Neural cell (in vitro differentiated cells): ENCODE data around the gene TMA7B. TPM values are rescaled to one million over a fixed set of nuclear protein-coding genes. Genes with fewer than 3 reads are reported as not detected.

Experiments used
- H2AFZ ChIP-seq: fragments of 200-600, 300-800 bp; sonication (generic), shearing (Covaris generic); 2 replicates; pipeline ENCODE4 v1.6.0; 2014; ENCODE audit warnings: low read depth, mild to moderate bottlenecking, antibody characterized with exemption, low read length, moderate library complexity
- H3F3A ChIP-seq: fragments of 200-600 bp; shearing (Covaris generic); 2 replicates; pipeline ENCODE4 v1.6.1; 2016; ENCODE audit warnings: mild to moderate bottlenecking, moderate library complexity, mixed read lengths, antibody characterized with exemption, low read length; ENCODE audit not compliant: insufficient read depth, poor library complexity, severe bottlenecking
- H3K27ac ChIP-seq: fragments of 200-600, 300-800 bp; sonication (generic), shearing (Covaris generic); 2 replicates; pipeline ENCODE4 v1.5.1; 2014; ENCODE audit warnings: mild to moderate bottlenecking, low read length, moderate library complexity
- H3K27me3 ChIP-seq: fragments of 300-800, 200-600 bp; sonication (generic), shearing (Covaris generic); 2 replicates; pipeline ENCODE4 v1.6.0; 2014; ENCODE audit warnings: mild to moderate bottlenecking, low read depth, low read length, moderate library complexity; ENCODE audit not compliant: insufficient read depth
- H3K36me3 ChIP-seq: fragments of 300-800, 200-600 bp; sonication (generic), shearing (Covaris generic); 2 replicates; pipeline ENCODE4 v1.5.1; 2014; ENCODE audit warnings: mild to moderate bottlenecking, antibody characterized with exemption, low read length, moderate library complexity; ENCODE audit not compliant: insufficient read depth
- H3K4me2 ChIP-seq: fragments of 300-800, 200-600 bp; sonication (generic), shearing (Covaris generic); 2 replicates; pipeline ENCODE4 v1.6.0; 2014; ENCODE audit warnings: mild to moderate bottlenecking, low read length
- H3K4me3 ChIP-seq: fragments of 300-800, 200-600 bp; sonication (generic), shearing (Covaris generic); 2 replicates; pipeline ENCODE4 v1.5.1; 2014; ENCODE audit warnings: mild to moderate bottlenecking, low read length, moderate library complexity
- H3K79me2 ChIP-seq: fragments of 200-600 bp; shearing (Covaris generic); replicated peaks from 2 replicates; pipeline ENCODE4 v1.6.0; 2014; ENCODE audit warnings: mild to moderate bottlenecking, low read length, moderate library complexity; ENCODE audit not compliant: insufficient read depth
- H3K9ac ChIP-seq: fragments of 300-800, 200-600 bp; sonication (generic), shearing (Covaris generic); 2 replicates; pipeline ENCODE4 v1.6.1; 2016; ENCODE audit warnings: mild to moderate bottlenecking, low read length, mixed read lengths
- H3K9me2 ChIP-seq: fragments of 200-600 bp; shearing (Covaris generic); 2 replicates; pipeline ENCODE4 v1.6.1; 2016; ENCODE audit warnings: mild to moderate bottlenecking, low read length, mixed read lengths; ENCODE audit not compliant: insufficient read depth
- H3K9me3 ChIP-seq: fragments of 200-600, 300-800 bp; sonication (generic), shearing (Covaris generic); 2 replicates; pipeline ENCODE4 v1.6.1; 2016; ENCODE audit warnings: mild to moderate bottlenecking, mixed run types, low read length, moderate library complexity, mixed read lengths
- H4K20me1 ChIP-seq: fragments of 200-600 bp; shearing (Covaris generic); 2 replicates; pipeline ENCODE4 v1.6.1; 2016; ENCODE audit warnings: mild to moderate bottlenecking, mixed run types; ENCODE audit not compliant: insufficient read depth
- CTCF ChIP-seq: fragments of 450-650 bp; IDR thresholded peaks from 2 replicates; pipeline ENCODE4 v1.5.1; 2014; ENCODE audit warnings: antibody characterized with exemption, mild to moderate bottlenecking, moderate library complexity; ENCODE audit not compliant: poor library complexity, severe bottlenecking
- EP300 ChIP-seq: fragments of 450-650 bp; conservative IDR thresholded peaks from 2 replicates; pipeline ENCODE4 v1.6.1; 2014; ENCODE audit warnings: antibody characterized with exemption, mild to moderate bottlenecking, moderate library complexity; ENCODE audit not compliant: poor library complexity, severe bottlenecking
- EZH2 ChIP-seq: fragments of 200-600, 300-800 bp; shearing (Covaris generic), sonication (generic); IDR thresholded peaks from 2 replicates; pipeline ENCODE4 v1.6.1; 2014; ENCODE audit warnings: antibody characterized with exemption, low read length, borderline replicate concordance, mild to moderate bottlenecking; ENCODE audit not compliant: insufficient read depth, poor library complexity, severe bottlenecking
- MXI1 ChIP-seq: fragments of 450-650 bp; conservative IDR thresholded peaks from 2 replicates; pipeline ENCODE4 v1.6.1; 2014; ENCODE audit warnings: antibody characterized with exemption, mild to moderate bottlenecking; ENCODE audit not compliant: poor library complexity, severe bottlenecking
- POLR2AphosphoS5 ChIP-seq: IDR thresholded peaks from 2 replicates; pipeline ENCODE4 v1.6.1; 2012
- RAD21 ChIP-seq: fragments of 450-650 bp; conservative IDR thresholded peaks from 2 replicates; pipeline ENCODE4 v1.6.1; 2014; ENCODE audit warnings: antibody characterized with exemption, mild to moderate bottlenecking, moderate library complexity
- SMC3 ChIP-seq: fragments of 450-650 bp; conservative IDR thresholded peaks from 2 replicates; pipeline ENCODE4 v1.6.1; 2014; ENCODE audit warnings: antibody characterized with exemption, mild to moderate bottlenecking, moderate library complexity; ENCODE audit not compliant: poor library complexity
- TAF1 ChIP-seq: IDR thresholded peaks from 2 replicates; pipeline ENCODE4 v1.6.1; 2012; ENCODE audit warnings: low read depth
- polyA plus RNA-seq: library from polyadenylated mRNA; depleted of rRNA; stranded (reverse); fragments of >200 nt; gene quantifications from 2 replicates; pipeline ENCODE4 v1.2.3, GENCODE V29; 2014
- TF ChIP-seq, protein P1 (sequence below): IDR thresholded peaks from 2 replicates; pipeline ENCODE4 v1.6.1; 2012; ENCODE audit warnings: borderline replicate concordance

TMA7B gene
- polyA plus RNA-seq, 1 donor from 2014 or later, result not detected

DNA sequence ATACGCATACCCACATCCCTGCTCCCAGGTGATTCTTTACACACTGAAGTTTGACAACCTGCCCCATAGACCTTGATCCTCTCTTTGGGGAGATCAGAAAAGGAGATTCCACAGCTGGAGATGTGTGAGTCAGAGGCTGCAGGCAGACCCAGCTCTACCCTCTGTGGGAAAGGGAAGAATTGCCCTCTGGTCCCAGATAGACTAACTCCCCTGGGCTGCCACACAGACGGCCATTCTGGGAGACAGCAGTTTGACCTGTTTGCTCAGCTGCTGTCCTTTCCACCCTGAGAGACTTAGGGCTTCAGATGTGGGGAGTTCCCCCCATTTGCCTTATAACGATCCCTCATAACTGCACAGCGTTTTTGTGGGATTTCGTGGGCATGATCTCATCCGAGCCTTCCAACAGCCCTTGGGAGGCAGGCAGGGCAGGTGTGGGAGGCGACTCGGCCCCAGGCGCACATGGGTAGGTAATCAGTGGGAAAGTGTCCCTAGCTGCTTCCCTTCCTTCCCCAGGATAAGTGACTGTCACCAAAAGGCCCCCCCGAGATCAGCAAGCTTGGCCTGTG, 48.6 kb downstream of the TMA7B start:
- TF ChIP-seq MXI1, result no peak
- no peak for TF ChIP-seq TAF1
- TF ChIP-seq EP300, result no peak
- TF ChIP-seq CTCF, result no peak
- TF ChIP-seq EZH2, result no peak
- TF ChIP-seq SMC3, result no peak
- TF ChIP-seq, protein P1, sequence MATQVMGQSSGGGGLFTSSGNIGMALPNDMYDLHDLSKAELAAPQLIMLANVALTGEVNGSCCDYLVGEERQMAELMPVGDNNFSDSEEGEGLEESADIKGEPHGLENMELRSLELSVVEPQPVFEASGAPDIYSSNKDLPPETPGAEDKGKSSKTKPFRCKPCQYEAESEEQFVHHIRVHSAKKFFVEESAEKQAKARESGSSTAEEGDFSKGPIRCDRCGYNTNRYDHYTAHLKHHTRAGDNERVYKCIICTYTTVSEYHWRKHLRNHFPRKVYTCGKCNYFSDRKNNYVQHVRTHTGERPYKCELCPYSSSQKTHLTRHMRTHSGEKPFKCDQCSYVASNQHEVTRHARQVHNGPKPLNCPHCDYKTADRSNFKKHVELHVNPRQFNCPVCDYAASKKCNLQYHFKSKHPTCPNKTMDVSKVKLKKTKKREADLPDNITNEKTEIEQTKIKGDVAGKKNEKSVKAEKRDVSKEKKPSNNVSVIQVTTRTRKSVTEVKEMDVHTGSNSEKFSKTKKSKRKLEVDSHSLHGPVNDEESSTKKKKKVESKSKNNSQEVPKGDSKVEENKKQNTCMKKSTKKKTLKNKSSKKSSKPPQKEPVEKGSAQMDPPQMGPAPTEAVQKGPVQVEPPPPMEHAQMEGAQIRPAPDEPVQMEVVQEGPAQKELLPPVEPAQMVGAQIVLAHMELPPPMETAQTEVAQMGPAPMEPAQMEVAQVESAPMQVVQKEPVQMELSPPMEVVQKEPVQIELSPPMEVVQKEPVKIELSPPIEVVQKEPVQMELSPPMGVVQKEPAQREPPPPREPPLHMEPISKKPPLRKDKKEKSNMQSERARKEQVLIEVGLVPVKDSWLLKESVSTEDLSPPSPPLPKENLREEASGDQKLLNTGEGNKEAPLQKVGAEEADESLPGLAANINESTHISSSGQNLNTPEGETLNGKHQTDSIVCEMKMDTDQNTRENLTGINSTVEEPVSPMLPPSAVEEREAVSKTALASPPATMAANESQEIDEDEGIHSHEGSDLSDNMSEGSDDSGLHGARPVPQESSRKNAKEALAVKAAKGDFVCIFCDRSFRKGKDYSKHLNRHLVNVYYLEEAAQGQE, result no peak
- no peak for TF ChIP-seq POLR2AphosphoS5
- no peak for TF ChIP-seq RAD21
- no peak overlapping the region for H3K4me3 ChIP-seq
- no peaks in the 10 kb centered on the region for H3K79me2 ChIP-seq
- H3K27ac ChIP-seq, result peak overlapping the region; percentile 42
- no peaks in the 10 kb centered on the region for H4K20me1 ChIP-seq
- no peaks in the 10 kb centered on the region for H3K36me3 ChIP-seq
- H3K27me3 ChIP-seq, result no peaks in the 10 kb centered on the region
- H3K9ac ChIP-seq, result peak overlapping the region; percentile 18
- H3K9me3 ChIP-seq, result no peaks in the 10 kb centered on the region
- no peak overlapping the region for H2AFZ ChIP-seq
- no peaks in the 10 kb centered on the region for H3K9me2 ChIP-seq
- no peaks in the 10 kb centered on the region for H3F3A ChIP-seq
- no peak overlapping the region for H3K4me2 ChIP-seq

DNA sequence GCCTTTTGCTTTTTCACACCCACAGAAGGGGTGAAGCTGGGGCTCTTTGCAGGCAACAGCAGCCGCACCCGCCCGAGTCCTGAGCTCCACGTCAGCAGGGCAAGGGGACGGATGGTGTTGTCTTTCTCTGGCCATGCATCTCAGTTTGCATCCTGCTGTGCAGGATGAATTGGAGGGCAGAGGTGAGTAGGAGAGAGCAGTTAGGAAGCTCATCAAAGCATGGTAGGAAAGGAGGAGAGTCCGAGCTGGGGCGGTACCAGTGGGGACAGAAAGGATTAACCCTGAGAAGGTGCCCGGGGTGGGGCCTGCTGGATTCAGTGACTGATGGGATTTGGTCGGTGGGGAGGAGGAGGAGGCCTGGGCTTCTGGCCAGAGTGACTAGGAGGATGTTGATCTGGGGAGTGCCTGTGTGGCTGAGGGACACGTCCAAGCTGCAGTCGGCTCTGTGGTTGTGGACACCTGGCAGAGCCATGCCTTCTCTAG, 49.1 kb downstream of the TMA7B start:
- Histone ChIP-seq H3K9ac (peak overlapping the region; percentile 18), H3K9me2 (no peaks in the 10 kb centered on the region), H3K27me3 (no peaks in the 10 kb centered on the region), H4K20me1 (no peaks in the 10 kb centered on the region), H3K79me2 (no peaks in the 10 kb centered on the region), H3F3A (no peaks in the 10 kb centered on the region), H3K36me3 (no peaks in the 10 kb centered on the region), H3K4me2 (no peak overlapping the region), H3K9me3 (no peaks in the 10 kb centered on the region), H3K4me3 (peak overlapping the region; percentile 38), H3K27ac (peak overlapping the region; percentile 42), H2AFZ (no peak overlapping the region)
- TF ChIP-seq CTCF (no peak), TAF1 (no peak), RAD21 (no peak), SMC3 (no peak), POLR2AphosphoS5 (no peak), EP300 (no peak), MXI1 (no peak)
- TF ChIP-seq, protein P1, result no peak
